GM21576 (cell line): ENCODE data around the gene TMEM270.

Experiments used
- ATAC-seq: cut with Tn5 transposase; IDR thresholded peaks from one replicate; pipeline ENCODE4 v1.9.1; 2021; ENCODE audit warnings: mild to moderate bottlenecking, moderate library complexity; ENCODE audit not compliant: unreplicated experiment

TMEM270 gene

GRCh38 chr7:73851410-73852338 lies 9.3 kb upstream of the TMEM270 start:
- peak; percentile 69 for ATAC-seq

GRCh38 chr7:73852500-73852899 lies 8.5 kb upstream of the TMEM270 start:
- no peak for ATAC-seq

DNA sequence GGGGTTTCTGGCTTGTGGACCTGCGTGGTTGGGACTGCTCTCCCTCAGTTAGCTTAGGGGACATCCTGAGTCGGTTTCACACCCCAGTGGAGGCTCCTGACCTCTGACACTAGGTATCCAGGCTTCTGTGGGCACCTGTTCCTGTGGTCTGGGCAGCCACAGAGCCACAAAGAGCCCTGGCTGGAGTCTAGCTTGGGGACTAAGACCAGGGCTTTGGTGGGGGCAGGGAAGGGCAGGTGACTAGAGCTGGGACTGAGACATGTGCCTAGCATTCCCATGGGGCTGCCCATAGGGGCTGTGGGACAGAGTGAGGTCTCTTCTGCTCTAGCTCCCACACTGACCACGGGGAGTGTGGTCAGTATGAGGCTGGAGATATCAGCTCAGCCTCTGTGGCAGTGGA lies 4.0 kb upstream of the TMEM270 start:
- no peak for ATAC-seq

GRCh38 chr7:73858807-73859206 lies 2.2 kb upstream of the TMEM270 start:
- ATAC-seq, result no peak

- no peak for ATAC-seq
Measured at GRCh38 chr7:73861305-73861704, 346 bp downstream of the TMEM270 start.

DNA sequence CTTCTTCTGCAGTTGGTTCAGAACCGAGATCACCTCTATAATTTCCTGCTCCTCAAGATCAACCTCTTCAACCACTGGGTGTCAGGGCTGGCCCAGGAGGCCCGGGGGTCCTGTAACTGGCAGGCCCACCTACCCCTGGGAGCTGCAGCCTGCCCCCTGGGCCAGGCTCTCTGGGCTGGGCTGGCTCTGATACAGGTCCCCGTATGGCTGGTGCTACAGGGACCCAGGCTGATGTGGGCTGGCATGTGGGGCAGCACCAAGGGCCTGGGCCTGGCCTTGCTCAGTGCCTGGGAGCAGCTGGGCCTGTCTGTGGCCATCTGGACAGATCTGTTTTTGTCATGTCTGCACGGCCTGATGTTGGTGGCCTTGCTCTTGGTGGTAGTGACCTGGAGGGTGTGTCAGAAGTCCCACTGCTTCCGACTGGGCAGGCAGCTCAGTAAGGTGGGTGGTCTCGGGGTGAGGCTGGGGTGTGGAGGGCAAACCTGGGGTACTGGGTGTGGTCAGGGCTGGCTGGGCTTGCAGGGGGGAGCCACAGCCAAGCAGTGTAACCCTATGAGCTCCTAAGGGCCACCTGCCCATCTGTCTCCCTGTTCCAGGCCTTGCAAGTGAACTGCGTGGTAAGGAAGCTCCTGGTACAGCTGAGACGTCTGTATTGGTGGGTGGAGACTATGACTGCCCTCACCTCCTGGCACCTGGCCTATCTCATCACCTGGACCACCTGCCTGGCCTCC lies 4.2 kb downstream of the TMEM270 start:
- no peak for ATAC-seq

GRCh38 chr7:73865738-73866445 lies 4.9 kb downstream of the TMEM270 start:
- no peak for ATAC-seq

GRCh38 chr7:73866446-73866767 lies 5.4 kb downstream of the TMEM270 start:
- no peak for ATAC-seq

DNA sequence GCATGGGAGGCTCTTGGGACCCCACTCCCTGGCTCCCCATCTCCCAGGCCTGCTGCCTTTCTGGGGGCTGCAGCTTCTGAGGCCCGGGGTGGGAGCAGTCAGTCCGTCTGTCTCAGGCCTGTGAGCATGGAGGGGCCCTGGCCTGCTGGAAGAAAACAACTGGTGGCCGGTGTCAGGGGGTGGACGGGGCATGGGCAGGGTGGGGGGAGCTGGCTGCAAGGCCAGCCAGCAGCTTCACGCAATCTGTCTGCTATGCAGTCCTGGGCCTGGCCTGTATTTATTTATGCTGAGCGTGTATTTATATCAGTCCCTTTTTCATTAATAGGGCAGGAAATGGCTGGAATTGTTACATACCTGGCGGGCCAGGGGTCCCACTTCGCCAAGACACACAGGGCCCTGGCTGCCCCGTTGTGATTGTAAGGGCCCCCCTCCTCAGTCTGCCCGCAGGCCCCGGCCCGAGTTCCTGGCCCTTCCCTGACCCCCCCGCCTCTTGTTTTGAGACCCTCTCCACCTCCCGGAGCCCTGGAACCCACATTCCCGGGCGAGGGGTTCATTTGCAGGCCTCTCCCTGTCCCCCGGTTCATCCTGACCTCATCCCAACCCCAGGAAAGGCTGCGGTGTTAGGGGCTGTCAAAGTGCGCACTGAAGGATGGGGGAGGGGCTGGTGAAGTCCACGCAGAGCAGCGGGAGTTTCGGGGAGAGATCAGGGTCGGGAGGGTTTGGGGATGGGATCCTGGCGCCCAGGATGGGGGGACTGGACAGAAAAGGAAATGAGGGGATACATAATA lies 8.2 kb downstream of the TMEM270 start:
- ATAC-seq, result no peak

- no peak for ATAC-seq
Measured at GRCh38 chr7:73870041-73870492, 9.1 kb downstream of the TMEM270 start.

DNA sequence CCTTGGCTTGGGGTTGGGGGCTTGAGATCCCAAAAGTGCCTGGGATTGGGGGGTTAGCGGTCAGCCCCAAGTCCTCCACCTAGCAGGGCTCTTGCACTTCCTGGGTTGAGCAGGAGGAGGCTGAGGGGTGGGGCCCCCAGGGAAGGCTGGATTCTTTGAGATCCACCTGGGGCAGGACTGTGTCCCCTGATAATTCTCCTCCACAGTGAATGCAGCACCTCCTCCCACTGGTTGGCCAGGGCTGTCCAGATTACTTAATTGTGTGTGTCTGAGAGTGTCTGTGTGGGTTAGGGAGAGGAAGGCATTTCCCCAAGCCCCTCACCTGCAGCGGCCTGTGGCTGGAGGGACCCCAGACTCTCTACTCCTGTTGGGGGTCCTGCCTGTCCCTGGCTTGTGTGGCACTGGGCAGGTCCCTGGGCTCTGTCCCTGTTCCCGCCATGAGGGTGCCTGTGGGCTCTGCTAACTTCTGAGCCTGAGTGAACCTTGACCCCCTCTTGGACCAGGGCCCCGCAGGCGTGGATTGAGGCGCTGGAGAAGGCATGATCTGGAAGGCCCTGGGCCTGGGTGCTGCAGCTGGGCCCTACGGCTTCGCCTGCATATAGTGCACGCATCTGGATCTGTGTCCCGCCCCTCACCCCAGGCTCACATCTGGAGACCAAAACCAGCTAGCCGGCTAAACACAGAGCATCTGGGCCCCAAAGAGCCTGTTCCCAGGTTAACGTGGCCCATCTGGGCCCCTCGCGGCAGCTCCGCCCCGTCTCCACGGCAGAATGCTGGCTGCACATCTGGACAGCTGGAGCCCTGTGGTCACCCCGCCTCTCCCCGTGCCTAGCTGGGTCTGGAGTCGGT lies 10.4 kb downstream of the TMEM270 start:
- no peak for ATAC-seq

GRCh38 chr7:73872056-73872908 lies 11.3 kb downstream of the TMEM270 start:
- ATAC-seq, result no peak

DNA sequence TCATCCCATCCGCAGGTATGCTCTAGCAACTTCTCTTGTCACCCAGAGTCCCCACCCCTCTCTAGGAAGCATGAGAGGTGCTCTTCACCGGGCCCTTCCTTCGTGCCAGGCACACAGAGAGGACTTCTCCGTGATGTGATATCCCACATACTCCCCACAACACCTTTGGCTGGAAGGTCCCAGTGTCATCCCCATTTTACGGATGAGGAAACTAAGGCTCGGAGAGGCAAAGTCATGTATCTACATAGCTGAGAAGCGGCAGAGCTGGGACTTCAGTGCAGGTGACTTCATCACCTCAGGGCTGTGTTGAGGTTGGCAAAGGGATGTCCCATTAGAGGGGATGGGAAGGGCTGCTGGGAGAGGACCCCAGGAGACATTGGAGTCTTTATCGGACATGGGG lies 15.4 kb downstream of the TMEM270 start:
- no peak for ATAC-seq

GRCh38 chr7:73876973-73877372 lies 16.0 kb downstream of the TMEM270 start:
- ATAC-seq, result no peak

DNA sequence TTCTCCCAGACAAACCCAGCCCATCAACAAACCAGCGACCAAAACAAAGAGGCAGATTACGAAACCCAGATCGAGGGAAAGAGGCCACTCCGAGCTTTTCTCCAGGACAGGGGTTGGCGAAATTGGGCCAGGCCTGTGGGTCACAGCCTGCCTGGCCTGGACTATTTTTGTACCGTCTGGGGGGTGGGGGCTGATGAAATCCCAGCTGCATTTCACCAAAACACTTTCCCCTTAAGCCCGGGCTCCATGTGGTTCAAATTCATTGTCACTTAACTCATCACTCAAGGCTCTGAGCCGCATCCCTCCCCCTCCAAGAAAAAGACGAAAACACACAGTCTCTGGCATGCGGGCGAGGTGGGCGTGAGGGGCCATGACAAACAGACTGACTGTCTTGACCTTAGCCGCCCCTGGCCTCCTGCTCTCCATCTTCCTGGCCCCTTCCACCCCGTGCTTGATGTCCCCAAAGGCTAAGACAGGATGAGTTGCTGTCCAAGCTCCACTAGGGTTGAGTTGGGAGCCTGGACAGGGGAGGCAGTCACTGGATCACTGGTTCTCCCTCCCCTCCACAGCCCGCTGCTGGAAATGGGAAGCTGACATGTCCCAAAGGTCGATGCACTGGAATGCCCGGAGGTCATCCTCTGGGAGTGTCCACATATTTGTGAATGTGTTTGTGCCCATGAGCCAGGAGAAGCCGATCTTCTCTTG lies 19.2 kb downstream of the TMEM270 start:
- ATAC-seq, result no peak

DNA sequence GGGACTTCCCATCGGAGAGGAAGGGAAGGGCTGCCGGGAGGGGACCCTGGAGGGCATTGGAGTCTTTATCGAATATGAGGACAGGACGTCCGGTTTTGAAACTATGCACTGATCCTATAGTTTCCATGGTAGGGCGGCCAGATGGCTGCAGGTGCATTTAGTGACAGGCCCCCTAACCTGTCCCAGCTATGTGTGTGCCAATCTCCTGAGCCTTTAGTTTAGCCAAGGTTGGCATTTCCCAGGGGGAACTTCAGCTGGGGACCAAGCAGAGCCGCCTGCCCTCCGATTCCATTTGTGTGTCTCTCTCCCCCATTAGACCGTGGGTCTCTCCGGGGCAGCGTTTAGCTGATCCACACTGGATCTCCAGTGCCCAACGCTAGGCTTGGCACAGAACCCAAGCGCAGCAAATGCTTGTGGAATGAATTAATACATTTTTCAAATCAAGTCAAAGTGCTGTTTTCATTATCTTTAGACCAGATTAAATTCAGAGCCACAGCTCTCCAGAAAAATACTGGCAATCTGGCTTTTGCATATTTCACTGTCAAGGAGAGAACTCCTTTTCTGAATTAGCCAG lies 19.9 kb downstream of the TMEM270 start:
- ATAC-seq, result no peak

- ATAC-seq, result no peak
Measured at GRCh38 chr7:73881352-73882046, 20.5 kb downstream of the TMEM270 start.
